DND-41 (cell line): ENCODE data around the gene WNT8B.

ENCODE experiments used
- CTCF ChIP-seq: IDR thresholded peaks from 2 replicates; pipeline ENCODE4 v1.5.1; 2012; ENCODE audit warnings: borderline replicate concordance, low read length, moderate library complexity, mild to moderate bottlenecking; ENCODE audit not compliant: poor library complexity, severe bottlenecking; ENCODE audit errors: extremely low read depth
- EZH2 ChIP-seq: IDR thresholded peaks from 3 replicates; pipeline ENCODE4 v1.6.1; 2012; ENCODE audit warnings: borderline replicate concordance, low read depth, mild to moderate bottlenecking, moderate library complexity, low read length, inconsistent platforms; ENCODE audit not compliant: severe bottlenecking

- TF ChIP-seq EZH2, result no peak
- no peak for TF ChIP-seq CTCF
These were observed 20.0 kb downstream of the WNT8B start for GRCh38 chr10:100482834-100483185.
